GM21576 (cell line): ENCODE measurements around the gene CD2AP.
"Not testable (repeated sequence)": the region's sequence is repeated elsewhere in the genome, so short reads cannot be mapped to it uniquely, and the experiment has no call there.

Experiments used
- ATAC-seq: cut with Tn5 transposase; IDR thresholded peaks from one replicate; pipeline ENCODE4 v1.9.1; 2021; ENCODE audit warnings: mild to moderate bottlenecking, moderate library complexity; ENCODE audit not compliant: unreplicated experiment

Gene CD2AP

DNA sequence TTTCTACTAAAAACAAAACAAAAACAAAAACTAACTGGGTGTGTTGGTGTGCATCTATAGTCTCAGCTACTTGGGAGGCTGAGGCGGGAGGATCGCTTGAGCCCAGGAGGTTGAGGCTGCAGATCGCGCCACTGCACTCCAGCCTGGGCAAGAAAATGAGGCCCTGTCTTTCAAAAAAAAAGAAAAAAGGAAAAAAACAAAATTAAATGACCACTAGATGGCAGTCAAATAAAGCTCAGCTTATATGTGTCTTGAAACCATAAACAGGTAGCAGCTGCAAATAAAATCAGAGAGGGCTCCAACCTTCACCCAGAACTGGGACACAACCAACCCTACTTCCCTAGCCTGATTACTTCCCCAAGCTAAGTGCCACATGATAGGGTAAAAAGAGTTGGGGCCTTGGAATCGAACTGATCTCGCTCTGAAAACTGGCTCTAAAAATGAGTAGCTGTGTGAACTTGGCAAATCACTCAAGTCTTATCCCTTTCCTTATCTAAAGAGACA is 153.7 kb downstream of the CD2AP start:
- peak; percentile 63 for ATAC-seq

- no peak for ATAC-seq
Measured at GRCh38 chr6:47631797-47632196, 154.2 kb downstream of the CD2AP start.

GRCh38 chr6:47633141-47633540 is 155.6 kb downstream of the CD2AP start:
- no peak for ATAC-seq

DNA sequence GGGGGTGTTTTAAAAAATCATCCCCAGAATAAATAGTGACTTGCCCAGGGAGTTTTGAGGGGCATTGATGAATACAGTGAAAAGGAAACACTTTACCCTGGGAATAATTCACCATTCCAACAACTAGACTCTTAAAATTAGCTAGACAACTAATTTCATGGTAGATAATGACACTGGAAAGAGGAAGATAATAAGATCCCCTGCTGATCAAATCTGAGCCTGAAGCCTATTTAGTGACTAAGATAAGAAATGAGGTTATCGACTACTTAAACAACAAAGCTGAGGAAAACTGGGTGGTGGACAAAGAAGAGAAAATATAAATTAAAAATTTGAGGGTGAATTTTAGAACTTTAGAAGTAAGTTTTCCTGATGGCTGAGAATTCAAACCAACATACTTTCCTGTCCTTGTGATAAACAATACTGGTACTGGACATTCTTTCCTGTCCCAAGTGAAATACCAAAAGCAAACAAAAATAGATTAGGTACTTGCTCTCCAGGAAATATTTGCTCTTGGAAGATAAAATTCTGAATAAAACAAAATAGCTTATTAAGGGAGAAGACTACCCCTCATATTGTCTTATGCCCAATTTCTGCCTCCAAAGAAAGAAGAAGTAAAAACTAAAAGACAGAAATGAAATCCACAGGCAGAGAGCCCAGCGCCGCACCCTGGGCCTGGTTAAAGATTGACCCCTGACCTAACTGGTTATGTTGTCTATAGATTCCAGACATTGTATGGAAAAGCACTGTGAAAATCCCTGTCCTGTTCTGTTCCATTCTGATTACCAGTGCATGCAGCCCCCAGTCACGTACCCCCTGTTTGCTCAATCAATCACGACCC is 156.8 kb downstream of the CD2AP start:
- no peak for ATAC-seq

DNA sequence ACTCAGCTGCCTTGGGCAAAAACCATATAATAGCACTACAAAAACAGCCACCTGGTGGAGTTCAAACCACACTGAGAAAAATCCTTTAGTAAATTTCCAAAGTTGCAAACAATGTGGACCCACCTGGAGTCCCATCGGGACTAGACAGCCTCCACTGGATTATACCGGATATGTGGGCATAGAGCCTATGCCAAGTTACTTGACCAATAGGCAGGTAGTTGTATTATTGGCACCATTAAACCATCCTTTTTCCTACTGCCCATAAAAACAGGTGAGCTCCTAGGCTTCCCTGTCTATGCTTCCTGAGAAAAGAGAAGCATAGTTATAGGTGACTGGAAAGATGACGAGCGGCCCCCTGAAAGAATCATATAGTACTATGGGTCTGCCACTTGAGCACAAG is 169.1 kb downstream of the CD2AP start:
- ATAC-seq: no peak

DNA sequence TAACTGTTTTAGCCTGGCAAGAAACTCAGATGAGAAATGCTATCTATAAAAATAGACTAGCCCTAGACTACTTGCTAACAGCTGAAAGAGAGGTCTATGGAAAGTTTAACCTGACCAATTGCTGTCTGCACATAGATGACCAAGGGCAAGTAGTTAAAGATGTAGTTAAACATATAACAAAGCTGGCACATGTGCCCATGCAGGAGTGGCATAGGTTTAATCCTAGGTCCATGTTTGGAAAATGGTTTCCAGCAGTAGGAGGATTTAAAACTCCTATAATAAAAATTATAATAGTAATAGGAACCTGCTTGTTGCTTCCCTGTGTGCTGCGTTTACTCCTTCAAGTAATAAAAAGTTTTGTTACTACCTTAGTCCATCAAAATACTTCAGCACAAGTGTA is 169.6 kb downstream of the CD2AP start:
- ATAC-seq: no peak

DNA sequence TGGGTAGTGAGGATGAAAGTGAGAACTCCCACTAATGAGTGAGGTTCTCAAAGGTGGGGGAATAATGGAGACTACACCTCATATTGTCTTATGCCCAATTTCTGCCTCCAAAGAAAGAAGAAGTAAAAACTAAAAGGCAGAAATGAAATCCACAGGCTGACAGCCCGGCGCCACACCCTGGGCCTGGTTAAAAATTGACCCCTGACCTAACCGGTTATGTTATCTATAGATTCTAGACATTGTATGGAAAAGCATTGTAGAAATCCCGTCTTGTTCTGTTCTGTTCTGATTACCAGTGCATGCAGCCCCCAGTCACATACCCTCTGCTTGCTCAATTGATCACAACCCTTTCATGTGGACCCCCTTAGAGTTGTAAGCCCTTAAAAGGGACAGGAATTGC is 170.0 kb downstream of the CD2AP start:
- ATAC-seq: not testable (repeated sequence)

DNA sequence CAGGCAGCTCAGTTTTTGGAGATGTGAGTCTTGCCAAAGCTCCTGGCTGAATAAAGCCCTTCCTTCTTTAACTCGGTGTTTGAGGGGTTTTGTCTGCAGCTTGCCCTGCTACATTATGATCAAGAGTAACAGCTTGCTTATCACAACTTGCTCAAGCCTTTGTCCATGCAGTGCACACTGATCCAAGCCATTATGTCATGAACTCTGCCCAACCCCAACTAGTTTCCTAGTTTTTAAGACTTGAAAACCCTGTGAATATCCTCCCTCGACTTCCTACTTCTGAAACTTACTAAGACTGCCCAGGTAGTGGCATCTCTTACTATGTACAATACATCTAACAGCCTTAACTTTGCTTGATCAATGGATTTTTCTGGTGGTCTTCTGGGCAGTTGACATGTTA is 170.4 kb downstream of the CD2AP start:
- ATAC-seq: no peak

DNA sequence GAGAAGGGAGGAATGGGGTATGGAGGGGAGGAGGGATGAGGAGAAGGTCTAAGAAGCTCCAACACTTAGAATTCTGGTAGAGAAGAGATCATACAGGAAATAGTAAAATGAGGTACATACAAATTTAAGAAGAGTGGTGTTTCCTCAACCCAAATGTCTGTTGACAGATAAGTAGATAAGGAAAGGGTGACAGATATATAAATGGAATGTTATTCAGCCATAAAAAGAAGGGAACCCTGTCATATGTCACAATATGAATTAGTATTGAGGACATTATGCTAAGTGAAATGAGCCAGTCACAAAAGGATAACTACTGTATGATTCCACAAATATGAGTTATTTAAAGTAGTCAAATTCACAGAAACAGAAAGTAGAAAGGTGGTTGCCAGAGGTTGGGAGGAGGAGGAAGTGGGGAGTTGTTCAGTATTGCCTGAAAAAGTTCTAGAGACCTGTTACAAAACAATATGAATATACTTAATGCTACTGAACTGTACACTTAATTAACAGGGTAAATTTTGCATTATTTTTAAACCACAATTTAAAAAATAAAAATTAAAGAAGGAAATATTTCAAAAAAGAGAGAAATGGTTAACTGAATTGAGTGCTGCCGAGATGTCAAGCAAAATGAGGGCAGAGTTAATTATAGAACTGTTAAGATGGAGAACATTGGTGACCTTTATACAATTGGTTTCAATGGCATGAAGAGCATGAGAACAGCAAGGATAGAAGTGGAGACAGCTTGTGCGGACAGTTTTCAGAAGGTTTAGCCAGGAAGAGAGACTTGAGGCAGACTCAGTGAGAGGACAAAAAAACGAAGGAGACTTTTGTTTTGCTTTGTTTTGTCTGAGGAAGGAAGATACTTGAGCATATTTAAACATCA is 173.2 kb downstream of the CD2AP start:
- ATAC-seq: no peak

DNA sequence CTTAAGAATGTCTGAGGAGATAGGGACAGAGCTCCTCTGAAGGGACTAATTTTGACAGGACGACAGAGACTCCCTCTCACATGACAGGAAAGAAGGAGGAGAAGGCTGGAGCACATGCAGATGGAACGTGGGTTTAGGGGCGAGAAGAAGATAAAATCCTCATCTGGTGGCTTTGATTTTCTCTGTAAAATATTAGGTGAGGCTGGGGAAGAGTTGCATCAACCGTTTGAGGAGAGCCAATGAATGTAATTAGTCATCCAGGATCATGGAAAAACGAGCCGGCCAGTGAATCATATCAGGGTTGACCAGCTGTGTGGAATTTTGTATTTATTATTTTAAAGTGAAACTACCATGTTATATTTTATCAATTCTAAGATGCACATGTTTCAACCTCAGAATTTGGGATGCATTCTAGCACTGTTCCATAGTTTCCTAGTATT is 173.9 kb downstream of the CD2AP start:
- ATAC-seq: no peak

- no peak for ATAC-seq
Measured at GRCh38 chr6:47653706-47654105, 176.1 kb downstream of the CD2AP start.

- ATAC-seq: no peak
Measured at GRCh38 chr6:47654255-47654654, 176.7 kb downstream of the CD2AP start.

- ATAC-seq: no peak
Measured at GRCh38 chr6:47655719-47656595, 178.4 kb downstream of the CD2AP start.

- ATAC-seq: no peak
Measured at GRCh38 chr6:47661960-47662359, 184.4 kb downstream of the CD2AP start.

DNA sequence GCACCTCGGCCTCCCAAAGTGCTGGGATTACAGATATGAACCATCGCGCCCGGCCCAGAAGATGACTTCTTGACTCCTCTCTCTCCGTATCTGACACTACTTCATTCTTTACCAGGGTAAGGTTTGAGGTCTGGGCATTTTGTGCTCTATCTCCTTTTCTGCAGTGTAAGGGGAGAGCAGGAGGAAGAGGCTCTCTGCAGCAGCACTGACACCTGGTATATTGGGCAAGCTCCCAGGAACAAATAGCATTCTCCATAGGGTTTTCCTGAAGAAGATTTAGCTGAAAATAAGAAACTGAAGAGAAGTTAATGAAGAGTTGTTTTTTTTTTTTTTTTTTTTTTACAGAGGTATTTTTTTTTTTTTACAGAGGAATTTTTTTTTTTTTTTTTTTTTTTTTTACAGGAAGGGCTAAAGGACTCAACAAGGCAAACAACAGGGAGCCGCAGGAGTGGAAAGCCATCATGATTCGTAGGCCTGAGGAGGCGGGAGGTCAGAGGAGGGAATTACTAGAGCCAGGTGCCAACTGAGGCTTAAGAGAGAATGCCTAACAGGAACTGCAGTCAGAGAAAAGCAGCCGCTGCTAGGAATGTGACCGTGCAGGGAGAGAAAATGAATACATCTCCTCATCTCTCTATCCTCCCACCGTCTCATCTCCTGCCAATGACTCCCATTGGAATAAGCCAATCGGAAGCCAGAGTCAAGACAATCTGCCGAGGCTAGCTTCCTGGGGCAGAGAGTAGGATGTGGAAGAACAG is 186.1 kb downstream of the CD2AP start:
- no peak for ATAC-seq

- ATAC-seq: no peak
Measured at GRCh38 chr6:47665112-47665511, 187.5 kb downstream of the CD2AP start.

- no peak for ATAC-seq
Measured at GRCh38 chr6:47669684-47670513, 192.3 kb downstream of the CD2AP start.

GRCh38 chr6:47670851-47671250 is 193.3 kb downstream of the CD2AP start:
- no peak for ATAC-seq

GRCh38 chr6:47671777-47672176 is 194.2 kb downstream of the CD2AP start:
- no peak for ATAC-seq
